MM.1S (cell line): ENCODE data around the gene C12orf75.

Experiments used
- DNase-seq: peaks from one replicate; pipeline ENCODE4 v3.0.0-alpha.2; 2015
- H2AFZ ChIP-seq: fragments of 300-600 bp; sonication (generic); 2 replicates; pipeline ENCODE4 v1.6.0; 2016; ENCODE audit warnings: antibody characterized with exemption, low read length
- H3F3A ChIP-seq: fragments of 300-600 bp; sonication (generic); 2 replicates; pipeline ENCODE4 v1.6.1; 2016; ENCODE audit warnings: mild to moderate bottlenecking, antibody characterized with exemption, low read length, moderate library complexity, mixed read lengths; ENCODE audit not compliant: insufficient read depth
- H3K27ac ChIP-seq: fragments of 300-600 bp; sonication (generic); 2 replicates; pipeline ENCODE4 v1.5.1; 2016; ENCODE audit warnings: mild to moderate bottlenecking, low read length
- H3K27me3 ChIP-seq: fragments of 300-600 bp; sonication (generic); replicated peaks from 2 replicates; pipeline ENCODE4 v1.6.0; 2016; ENCODE audit warnings: low read length; ENCODE audit not compliant: insufficient read depth
- H3K36me3 ChIP-seq: fragments of 300-600 bp; sonication (generic); replicated peaks from 2 replicates; pipeline ENCODE4 v1.6.1; 2016; ENCODE audit warnings: mild to moderate bottlenecking, low read length, mixed read lengths; ENCODE audit not compliant: insufficient read depth
- H3K4me1 ChIP-seq: fragments of 300-600 bp; sonication (generic); 2 replicates; pipeline ENCODE4 v1.6.1; 2016; ENCODE audit warnings: low read length, mixed read lengths
- H3K4me2 ChIP-seq: fragments of 300-600 bp; sonication (generic); 2 replicates; pipeline ENCODE4 v1.6.0; 2016; ENCODE audit warnings: low read depth, low read length
- H3K4me3 ChIP-seq: fragments of 300-600 bp; sonication (generic); 2 replicates; pipeline ENCODE4 v1.5.1; 2016; ENCODE audit warnings: low read length, mixed read lengths
- H3K79me2 ChIP-seq: fragments of 300-600 bp; sonication (generic); 2 replicates; pipeline ENCODE4 v1.6.1; 2016; ENCODE audit warnings: mixed run types, low read length, mixed read lengths
- H3K9ac ChIP-seq: fragments of 300-600 bp; sonication (generic); 2 replicates; pipeline ENCODE4 v1.6.1; 2016; ENCODE audit warnings: low read length, mixed read lengths
- H3K9me2 ChIP-seq: fragments of 300-600 bp; sonication (generic); replicated peaks from 2 replicates; pipeline ENCODE4 v1.6.1; 2016; ENCODE audit warnings: mild to moderate bottlenecking, low read length, mixed read lengths; ENCODE audit not compliant: insufficient read depth
- H3K9me3 ChIP-seq: fragments of 300-600 bp; sonication (generic); replicated peaks from 2 replicates; pipeline ENCODE4 v1.6.1; 2016; ENCODE audit warnings: mild to moderate bottlenecking, low read length, mixed read lengths; ENCODE audit not compliant: insufficient read depth
- H4K20me1 ChIP-seq: fragments of 300-600 bp; sonication (generic); 2 replicates; pipeline ENCODE4 v1.6.1; 2016; ENCODE audit warnings: mild to moderate bottlenecking, low read length, moderate library complexity, mixed read lengths; ENCODE audit not compliant: insufficient read depth
- CTCF ChIP-seq: fragments of 300-600 bp; sonication (generic); IDR thresholded peaks from 2 replicates; pipeline ENCODE4 v1.5.1; 2016; ENCODE audit warnings: antibody characterized with exemption, low read length, mixed read lengths
- EZH2 ChIP-seq: fragments of 300-600 bp; sonication (generic); optimal IDR thresholded peaks from 2 replicates; pipeline ENCODE3; 2017; ENCODE audit warnings: low read depth, mild to moderate bottlenecking, antibody characterized with exemption, low read length, mixed read lengths
- EZH2phosphoT487 ChIP-seq: fragments of 300-600 bp; sonication (generic); IDR thresholded peaks from 2 replicates; pipeline ENCODE4 v1.6.1; 2018; ENCODE audit warnings: antibody characterized with exemption, low read length

C12orf75 gene

GRCh38 chr12:105330283-105330930 is at the start of gene C12orf75:
TSS of gene C12orf75 (plus strand) at chr12:105330691. CDS start at chr12:105330892, 201 bp downstream.
- Histone ChIP-seq H3K9ac (peak within 1 kb of the TSS; percentile 56; the same call in 1 of the 2 replicates), H3K4me1 (peaks cover 14% of the 10 kb centered on the region; the same call in 1 of the 2 replicates), H2AFZ (peak within 1 kb of the TSS; percentile 92), H4K20me1 (no peaks in the 10 kb centered on the region), H3K4me2 (peak within 1 kb of the TSS; percentile 90), H3K9me2 (no peaks in the 10 kb centered on the region), H3K27me3 (no peaks in the 10 kb centered on the region), H3K27ac (peak within 1 kb of the TSS; percentile 54), H3K9me3 (no peaks in the 10 kb centered on the region), H3K4me3 (peak within 1 kb of the TSS; percentile 80), H3K36me3 (no peaks in the 10 kb centered on the region), H3F3A (peaks cover 21% of the 10 kb centered on the region), H3K79me2 (peaks cover 41% of the 10 kb centered on the region)
- TF ChIP-seq EZH2: no peak
- peak; percentile 92 for DNase-seq

- DNase-seq: no peak
- no peaks in the 10 kb centered on the region for H3K27me3 ChIP-seq
- no peaks in the 10 kb centered on the region for H3K4me1 ChIP-seq
- H3F3A ChIP-seq: no peaks in the 10 kb centered on the region
- no peak overlapping the region for H2AFZ ChIP-seq
- no peaks in the 10 kb centered on the region for H4K20me1 ChIP-seq
- no peaks in the 10 kb centered on the region for H3K9me3 ChIP-seq
- no peak overlapping the region for H3K4me2 ChIP-seq
- no peaks in the 10 kb centered on the region for H3K79me2 ChIP-seq
- no peak overlapping the region for H3K9ac ChIP-seq
- no peaks in the 10 kb centered on the region for H3K36me3 ChIP-seq
- TF ChIP-seq EZH2 (no peak), CTCF (no peak), EZH2phosphoT487 (no peak)
- H3K9me2 ChIP-seq: no peaks in the 10 kb centered on the region
- no peak overlapping the region for H3K4me3 ChIP-seq
- no peak overlapping the region for H3K27ac ChIP-seq
Measured at GRCh38 chr12:105280966-105281693, 49.4 kb upstream of the C12orf75 start.

GRCh38 chr12:105281694-105282049 is 48.8 kb upstream of the C12orf75 start:
- no peaks in the 10 kb centered on the region for H3K36me3 ChIP-seq
- H3F3A ChIP-seq: no peaks in the 10 kb centered on the region
- H3K27ac ChIP-seq: no peak overlapping the region
- H3K9me3 ChIP-seq: no peaks in the 10 kb centered on the region
- no peaks in the 10 kb centered on the region for H3K9me2 ChIP-seq
- H4K20me1 ChIP-seq: no peaks in the 10 kb centered on the region
- no peak for TF ChIP-seq EZH2
- TF ChIP-seq CTCF: no peak
- no peak for TF ChIP-seq EZH2phosphoT487
- no peak overlapping the region for H3K4me3 ChIP-seq
- H2AFZ ChIP-seq: no peak overlapping the region
- no peak overlapping the region for H3K9ac ChIP-seq
- no peaks in the 10 kb centered on the region for H3K27me3 ChIP-seq
- DNase-seq: no peak
- no peaks in the 10 kb centered on the region for H3K4me1 ChIP-seq
- H3K4me2 ChIP-seq: no peak overlapping the region
- H3K79me2 ChIP-seq: no peaks in the 10 kb centered on the region

- Histone ChIP-seq H3K27ac (no peak overlapping the region), H3K36me3 (no peaks in the 10 kb centered on the region), H4K20me1 (no peaks in the 10 kb centered on the region), H2AFZ (no peak overlapping the region), H3K9me3 (no peaks in the 10 kb centered on the region), H3K79me2 (no peaks in the 10 kb centered on the region), H3K27me3 (no peaks in the 10 kb centered on the region), H3K9ac (no peak overlapping the region), H3K4me1 (no peaks in the 10 kb centered on the region), H3F3A (no peaks in the 10 kb centered on the region), H3K4me3 (no peak overlapping the region), H3K9me2 (no peaks in the 10 kb centered on the region), H3K4me2 (no peak overlapping the region)
- TF ChIP-seq EZH2: no peak
- DNase-seq: no peak
Measured at GRCh38 chr12:105285378-105285777, 45.1 kb upstream of the C12orf75 start.
